ENCODE data around the gene LRRK1. TPM values are rescaled to one million over a fixed set of nuclear protein-coding genes. Genes with fewer than 3 reads are reported as not detected.

Gene LRRK1
- total and polyA plus RNA-seq, 2 donors (not counting 1 experiment from before 2014, with no cell fraction given): 19.8 to 53.0 TPM

GRCh38 chr15:101027273-101027901, 108.2 kb downstream of the LRRK1 start:
- DNase-seq: no peak
- H3K36me3 ChIP-seq (replicated peaks in 1 of 2; ENCODE audit: control extremely low read depth in 1 of 2, control insufficient read depth in 1 of 2, extremely low read depth in 1 of 2, insufficient read depth in 2 of 2, low read length in 1 of 2): peaks cover 0 to 58% of the 10 kb centered on the region in 2 experiments
- H3K79me2 ChIP-seq (ENCODE audit: control insufficient read depth, insufficient read depth, low read length): no peaks in the 10 kb centered on the region
- CTCF ChIA-PET: interaction anchor here (1.3 to 1.4 kb wide), 2 partner anchors 11 to 109 kb away, joined by 6 to 7 read pairs; no protein-coding TSS in a partner anchor
- no peak overlapping the region for H3K4me2 ChIP-seq (replicated peaks; ENCODE audit: low read depth, low read length, poor library complexity, severe bottlenecking)
- intact Hi-C loops (cut with micrococcal nuclease): no loop called here
- no peaks in the 10 kb centered on the region for H3K4me1 ChIP-seq (ENCODE audit: control insufficient read depth in 2 of 2, insufficient read depth in 2 of 2, low read length in 2 of 2)
- WGBS (ENCODE audit: insufficient coverage): 96% methylated on average over 21 of the region's 25 CpGs
- no peak for TF ChIP-seq EZH2 (IDR thresholded peaks at IDR 0.05; ENCODE audit: borderline replicate concordance, insufficient read depth, low read depth, low read length, poor library complexity, severe bottlenecking)
- no peak for TF ChIP-seq CTCF (IDR thresholded peaks at IDR 0.05)
- no peaks in the 10 kb centered on the region for H3K9me3 ChIP-seq (ENCODE audit: control extremely low read depth in 1 of 3, control insufficient read depth in 2 of 3, insufficient read depth in 1 of 3, low read length in 2 of 3)
- no peak overlapping the region for H2AFZ ChIP-seq (ENCODE audit: insufficient read depth, low read depth, low read length, poor library complexity, severe bottlenecking)
- H3K4me3 Mint-ChIP-seq: no peak overlapping the region
- H3K4me3 ChIP-seq (ENCODE audit: control extremely low read depth in 1 of 5, extremely low read depth in 1 of 5, insufficient read depth in 1 of 5, low read depth in 2 of 5, low read length in 4 of 5): no peak overlapping the region
- no peaks in the 10 kb centered on the region for H3K9me3 Mint-ChIP-seq (ENCODE audit: insufficient read depth)
- POLR2A ChIA-PET: no interaction called here
- no peak overlapping the region for H3K27ac ChIP-seq (ENCODE audit: low read length in 2 of 2)
- H4K20me1 ChIP-seq (ENCODE audit: control insufficient read depth, insufficient read depth, low read length, poor library complexity, severe bottlenecking): no peaks in the 10 kb centered on the region
- no peaks in the 10 kb centered on the region for H3K27me3 ChIP-seq (replicated peaks in 1 of 4; ENCODE audit: control extremely low read depth in 1 of 4, control insufficient read depth in 3 of 4, insufficient read depth in 4 of 4, low read length in 3 of 4)
- no peak for ATAC-seq (ENCODE audit: low read depth)
- no peaks in the 10 kb centered on the region for H3K4me1 Mint-ChIP-seq
- no peaks in the 10 kb centered on the region for H3K27me3 Mint-ChIP-seq
- no peak overlapping the region for H3K27ac Mint-ChIP-seq
- no peak overlapping the region for H3K9ac ChIP-seq (ENCODE audit: low read length)

DNA sequence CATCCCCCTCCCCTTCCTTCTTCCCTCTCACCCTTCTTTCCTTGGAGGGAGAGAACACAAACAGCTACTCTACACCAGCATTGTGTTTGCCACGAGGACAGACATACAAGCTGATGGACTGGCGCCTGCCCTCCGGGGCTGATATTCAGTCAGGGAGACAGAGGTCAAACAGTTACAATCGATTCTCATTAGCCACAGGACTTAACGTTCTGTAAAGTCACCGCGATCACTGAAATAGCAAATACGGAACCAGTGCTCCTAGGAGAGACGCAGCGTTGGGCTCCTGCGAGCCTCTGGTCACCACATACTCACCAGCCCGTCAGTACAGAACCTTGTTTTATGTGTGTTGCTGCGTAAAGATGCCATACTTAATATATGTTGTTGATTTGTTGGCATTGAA, 108.8 kb downstream of the LRRK1 start:
- Mint-ChIP-seq H3K4me3 (no peak overlapping the region), H3K9me3 (ENCODE audit: insufficient read depth) (no peaks in the 10 kb centered on the region), H3K4me1 (no peaks in the 10 kb centered on the region), H3K27me3 (no peaks in the 10 kb centered on the region), H3K27ac (no peak overlapping the region)
- CTCF ChIA-PET: interaction anchor here (1.3 to 1.4 kb wide), 2 partner anchors 12 to 110 kb away, joined by 6 to 7 read pairs; no protein-coding TSS in a partner anchor
- TF ChIP-seq CTCF (IDR thresholded peaks at IDR 0.05): no peak
- TF ChIP-seq EZH2 (IDR thresholded peaks at IDR 0.05; ENCODE audit: borderline replicate concordance, insufficient read depth, low read depth, low read length, poor library complexity, severe bottlenecking): no peak
- Histone ChIP-seq H3K9me3 (ENCODE audit: control extremely low read depth in 1 of 3, control insufficient read depth in 2 of 3, insufficient read depth in 1 of 3, low read length in 2 of 3) (no peaks in the 10 kb centered on the region), H3K27ac (ENCODE audit: low read length in 2 of 2) (no peak overlapping the region), H3K9ac (ENCODE audit: low read length) (no peak overlapping the region), H3K4me2 (replicated peaks; ENCODE audit: low read depth, low read length, poor library complexity, severe bottlenecking) (no peak overlapping the region), H3K36me3 (replicated peaks in 1 of 2; ENCODE audit: control extremely low read depth in 1 of 2, control insufficient read depth in 1 of 2, extremely low read depth in 1 of 2, insufficient read depth in 2 of 2, low read length in 1 of 2) (peaks cover 0 to 57% of the 10 kb centered on the region in 2 experiments), H2AFZ (ENCODE audit: insufficient read depth, low read depth, low read length, poor library complexity, severe bottlenecking) (no peak overlapping the region), H4K20me1 (ENCODE audit: control insufficient read depth, insufficient read depth, low read length, poor library complexity, severe bottlenecking) (no peaks in the 10 kb centered on the region), H3K4me1 (ENCODE audit: control insufficient read depth in 2 of 2, insufficient read depth in 2 of 2, low read length in 2 of 2) (no peaks in the 10 kb centered on the region), H3K79me2 (ENCODE audit: control insufficient read depth, insufficient read depth, low read length) (no peaks in the 10 kb centered on the region), H3K4me3 (ENCODE audit: control extremely low read depth in 1 of 5, extremely low read depth in 1 of 5, insufficient read depth in 1 of 5, low read depth in 2 of 5, low read length in 4 of 5) (no peak overlapping the region), H3K27me3 (replicated peaks in 1 of 4; ENCODE audit: control extremely low read depth in 1 of 4, control insufficient read depth in 3 of 4, insufficient read depth in 4 of 4, low read length in 3 of 4) (no peaks in the 10 kb centered on the region)
- ATAC-seq (ENCODE audit: low read depth) (no peak), DNase-seq (no peak)
- 92% methylated on average over 7 of the region's 13 CpGs for WGBS (ENCODE audit: insufficient coverage)
- POLR2A ChIA-PET: no interaction called here
- intact Hi-C loops (cut with micrococcal nuclease): no loop called here
